PFSK-1 (cell line): ENCODE data around the gene ZNF407.

Experiments used
- FOXP2 ChIP-seq: optimal IDR thresholded peaks from 2 replicates; pipeline ENCODE3; 2011; ENCODE audit warnings: borderline replicate concordance, control low read depth, inconsistent platforms; ENCODE audit not compliant: insufficient read depth; ENCODE audit errors: extremely low read length, extremely low read depth
- POLR2AphosphoS5 ChIP-seq: IDR thresholded peaks from 2 replicates; pipeline ENCODE4 v1.6.1; 2012; ENCODE audit warnings: low read depth, mild to moderate bottlenecking, control low read depth, low read length, moderate library complexity
- REST ChIP-seq, 2 experiments: IDR thresholded peaks; 2 replicates each; pipeline versions ENCODE4 v1.6.1 to v1.8.0; 2011 to 2012; ENCODE audit warnings: low read depth in 2 of 2, low read length in 2 of 2, control low read depth in 1 of 2, inconsistent platforms in 1 of 2, mild to moderate bottlenecking in 1 of 2, moderate library complexity in 1 of 2; ENCODE audit not compliant: insufficient read depth in 1 of 2
- SIN3A ChIP-seq: IDR thresholded peaks from 2 replicates; pipeline ENCODE4 v1.6.1; 2012; ENCODE audit warnings: mild to moderate bottlenecking, low read length, moderate library complexity, borderline replicate concordance; ENCODE audit not compliant: insufficient read depth
- TAF1 ChIP-seq: IDR thresholded peaks from 2 replicates; pipeline ENCODE4 v1.6.1; 2012; ENCODE audit warnings: low read length, control low read depth, borderline replicate concordance; ENCODE audit not compliant: insufficient read depth

Gene ZNF407

GRCh38 chr18:74878267-74878666 lies 280.6 kb downstream of the ZNF407 start:
- TF ChIP-seq SIN3A (no peak), FOXP2 (no peak), POLR2AphosphoS5 (no peak), REST (IDR thresholded peaks at IDR 0.05; ENCODE audit: insufficient read depth in 1 of 2, low read depth in 2 of 2, low read length in 2 of 2) (no peak), TAF1 (no peak)

- TF ChIP-seq TAF1 (no peak), FOXP2 (no peak), POLR2AphosphoS5 (no peak), REST (IDR thresholded peaks at IDR 0.05; ENCODE audit: insufficient read depth in 1 of 2, low read depth in 2 of 2, low read length in 2 of 2) (no peak), SIN3A (no peak)
Measured at GRCh38 chr18:74880706-74881278, 283.1 kb downstream of the ZNF407 start.

GRCh38 chr18:74892066-74892627 lies 294.5 kb downstream of the ZNF407 start:
- TF ChIP-seq POLR2AphosphoS5, result no peak
- TF ChIP-seq TAF1, result no peak

- TF ChIP-seq SIN3A, result no peak
- TF ChIP-seq FOXP2, result no peak
- TF ChIP-seq POLR2AphosphoS5, result no peak
- TF ChIP-seq REST (IDR thresholded peaks at IDR 0.05; ENCODE audit: insufficient read depth in 1 of 2, low read depth in 2 of 2, low read length in 2 of 2), result no peak
- TF ChIP-seq TAF1, result no peak
Measured at GRCh38 chr18:74895686-74896085, 298.0 kb downstream of the ZNF407 start.

- TF ChIP-seq POLR2AphosphoS5 (no peak), FOXP2 (no peak), REST (IDR thresholded peaks at IDR 0.05; ENCODE audit: insufficient read depth in 1 of 2, low read depth in 2 of 2, low read length in 2 of 2) (no peak), SIN3A (no peak), TAF1 (no peak)
Measured at GRCh38 chr18:74896390-74896991, 298.8 kb downstream of the ZNF407 start.
